A673 (cell line): ENCODE data around the gene SPECC1.
"Not testable (repeated sequence)": the region's sequence is repeated elsewhere in the genome, so short reads cannot be mapped to it uniquely, and the experiment has no call there.

Experiments used
- CTCF ChIP-seq: fragments of 300-800, 200-600 bp; sonication (generic); conservative IDR thresholded peaks from 2 replicates; pipeline ENCODE4 v1.5.1; 2017; ENCODE audit warnings: low read depth, mild to moderate bottlenecking, antibody characterized with exemption, low read length, moderate library complexity, mixed read lengths
- EZH2 ChIP-seq: fragments of 200-600 bp; sonication (generic); IDR thresholded peaks from 2 replicates; pipeline ENCODE4 v1.6.1; 2017; ENCODE audit warnings: borderline replicate concordance, low read depth, mild to moderate bottlenecking, mixed read lengths, antibody characterized with exemption, low read length; ENCODE audit not compliant: poor library complexity, severe bottlenecking

- TF ChIP-seq CTCF, EZH2: not testable (repeated sequence)
These were observed 354.7 kb downstream of the SPECC1 start for GRCh38 chr17:20363846-20364245.
